GM23338 (cell line): ENCODE data around the gene TMEM238. TPM values are rescaled to one million over a fixed set of nuclear protein-coding genes. Genes with fewer than 3 reads are reported as not detected.

ENCODE experiments used
- ATAC-seq: fragments of 200-7000 bp; cut with Tn5 transposase; 3 replicates; pipeline ENCODE4 v1.9.1; 2020
- DNase-seq: peaks from one replicate; pipeline ENCODE4 v3.0.0-alpha.2; 2015; ENCODE audit warnings: low spot score
- H2AFZ ChIP-seq: fragments of 200-600 bp; sonication (generic); 2 replicates; pipeline ENCODE4 v1.8.0; 2016; ENCODE audit warnings: antibody characterized with exemption, mild to moderate bottlenecking, moderate library complexity
- H3F3A ChIP-seq: fragments of 200-600 bp; sonication (generic); replicated peaks from 2 replicates; pipeline ENCODE4 v1.8.0; 2017; ENCODE audit warnings: antibody characterized with exemption, mixed run types, low read depth
- H3K27ac ChIP-seq: fragments of 200-600 bp; sonication (generic); 2 replicates; pipeline ENCODE4 v1.6.1; 2016; ENCODE audit warnings: low read depth
- H3K27me3 ChIP-seq: fragments of 200-600 bp; sonication (generic); 2 replicates; pipeline ENCODE4 v1.8.0; 2016; ENCODE audit warnings: mild to moderate bottlenecking, mixed run types, moderate library complexity; ENCODE audit not compliant: insufficient read depth
- H3K36me3 ChIP-seq: fragments of 200-600 bp; sonication (generic); 2 replicates; pipeline ENCODE4 v1.8.0; 2016; ENCODE audit warnings: mild to moderate bottlenecking; ENCODE audit not compliant: insufficient read depth
- H3K4me1 ChIP-seq: fragments of 200-600 bp; sonication (generic); 2 replicates; pipeline ENCODE4 v1.8.0; 2016; ENCODE audit warnings: mild to moderate bottlenecking, moderate library complexity; ENCODE audit not compliant: insufficient read depth
- H3K4me2 ChIP-seq: fragments of 200-600 bp; sonication (generic); 2 replicates; pipeline ENCODE4 v1.7.1; 2017; ENCODE audit warnings: mixed run types
- H3K4me3 ChIP-seq: fragments of 200-600 bp; sonication (generic); 2 replicates; pipeline ENCODE4 v1.6.1; 2016; ENCODE audit warnings: mixed run types
- H3K79me2 ChIP-seq: fragments of 200-600 bp; sonication (generic); replicated peaks from 2 replicates; pipeline ENCODE4 v1.8.0; 2017; ENCODE audit warnings: mild to moderate bottlenecking; ENCODE audit not compliant: insufficient read depth
- H3K9me2 ChIP-seq: fragments of 200-600 bp; sonication (generic); 2 replicates; pipeline ENCODE4 v1.8.0; 2017; ENCODE audit not compliant: insufficient read depth
- H4K20me1 ChIP-seq: fragments of 200-600 bp; sonication (generic); replicated peaks from 2 replicates; pipeline ENCODE4 v1.8.0; 2017; ENCODE audit warnings: mild to moderate bottlenecking; ENCODE audit not compliant: insufficient read depth
- H3K27ac Mint-ChIP-seq: 2 replicates; pipeline ENCODE4 v1.8.0; 2020; ENCODE audit warnings: inconsistent platforms, mild to moderate bottlenecking, moderate library complexity, mixed read lengths
- H3K27me3 Mint-ChIP-seq: 3 replicates; pipeline ENCODE4 v1.8.0; 2022; ENCODE audit warnings: low read depth, mild to moderate bottlenecking, moderate library complexity, mixed read lengths, inconsistent platforms; ENCODE audit not compliant: insufficient read depth, poor library complexity
- H3K36me3 Mint-ChIP-seq: 3 replicates; pipeline ENCODE4 v1.8.0; 2021; ENCODE audit warnings: low read depth, mild to moderate bottlenecking, inconsistent platforms, moderate library complexity, mixed read lengths
- H3K4me1 Mint-ChIP-seq: 3 replicates; pipeline ENCODE4 v1.8.0; 2020; ENCODE audit warnings: mild to moderate bottlenecking, inconsistent platforms, mixed read lengths
- H3K4me3 Mint-ChIP-seq: 3 replicates; pipeline ENCODE4 v1.8.0; 2021; ENCODE audit warnings: moderate library complexity, mild to moderate bottlenecking, inconsistent platforms, mixed read lengths
- H3K9me3 Mint-ChIP-seq: 3 replicates; pipeline ENCODE4 v1.8.0; 2020; ENCODE audit warnings: moderate library complexity, mild to moderate bottlenecking, inconsistent platforms, mixed read lengths
- CREB1 ChIP-seq: fragments of 250-450 bp; sonication (Bioruptor Pico); IDR thresholded peaks from 2 replicates; pipeline ENCODE4 v1.5.0; 2020; ENCODE audit warnings: low read depth, mild to moderate bottlenecking, moderate library complexity
- ETS1 ChIP-seq: IDR thresholded peaks from 2 replicates; pipeline ENCODE4 v1.6.1; 2016; ENCODE audit warnings: antibody characterized with exemption
- EZH2 ChIP-seq: fragments of 200-600 bp; sonication (generic); IDR thresholded peaks from one replicate; pipeline ENCODE4 v1.8.0; 2017; ENCODE audit warnings: antibody characterized with exemption, mild to moderate bottlenecking, low read depth; ENCODE audit not compliant: unreplicated experiment
- EZH2phosphoT487 ChIP-seq: fragments of 200-600 bp; sonication (generic); IDR thresholded peaks from one replicate; pipeline ENCODE4 v1.8.1; 2018; ENCODE audit warnings: antibody characterized with exemption; ENCODE audit not compliant: unreplicated experiment
- JUNB ChIP-seq: IDR thresholded peaks from one replicate; pipeline ENCODE4 v1.6.1; 2016; ENCODE audit warnings: antibody characterized with exemption; ENCODE audit not compliant: unreplicated experiment
- NANOG ChIP-seq: IDR thresholded peaks from 2 replicates; pipeline ENCODE4 v1.6.1; 2016; ENCODE audit warnings: antibody characterized with exemption, borderline replicate concordance
- POLR2AphosphoS5 ChIP-seq: IDR thresholded peaks from 2 replicates; pipeline ENCODE4 v1.6.1; 2016; ENCODE audit warnings: antibody characterized with exemption, low read depth
- STAT1 ChIP-seq: IDR thresholded peaks from one replicate; pipeline ENCODE4 v1.6.1; 2016; ENCODE audit warnings: antibody characterized with exemption; ENCODE audit not compliant: unreplicated experiment
- ZNF114 ChIP-seq: fragments of 250-450 bp; sonication (Bioruptor Pico); IDR thresholded peaks from 2 replicates; pipeline ENCODE4 v1.5.0; 2020; ENCODE audit warnings: mild to moderate bottlenecking, moderate library complexity
- ZNF331 ChIP-seq: fragments of 250-450 bp; sonication (Bioruptor Pico); IDR thresholded peaks from 2 replicates; pipeline ENCODE4 v1.5.0; 2020; ENCODE audit warnings: low read depth, mild to moderate bottlenecking, moderate library complexity
- ZNF462 ChIP-seq: fragments of 250-450 bp; sonication (Bioruptor Pico); IDR thresholded peaks from 2 replicates; pipeline ENCODE4 v1.5.0; 2020; ENCODE audit warnings: mild to moderate bottlenecking, moderate library complexity
- polyA plus RNA-seq: library from polyadenylated mRNA; unstranded; fragments of >200 nt; fragmentation: Nextera tagmentation; extraction: Ambion mirVana; gene quantifications from 2 replicates; pipeline ENCODE4 v1.2.1, GENCODE V29; 2016
- total RNA-seq: library from RNA; depleted of rRNA; stranded (reverse); fragments of >200 nt; shearing (Covaris generic); gene quantifications from 2 replicates; pipeline ENCODE4 v1.2.3, GENCODE V29; 2014
- TF ChIP-seq, protein P1 (sequence below), 2 experiments: fragments of 200-600 bp in 1 of 2; sonication (generic) in 1 of 2; conservative IDR thresholded peaks; 2 replicates each; pipeline versions ENCODE4 v1.5.1 to v1.6.1; 2016 to 2017; ENCODE audit warnings: antibody characterized with exemption in 2 of 2, low read depth in 2 of 2, mild to moderate bottlenecking in 2 of 2, moderate library complexity in 1 of 2
- TF ChIP-seq, protein P2 (sequence below): IDR thresholded peaks from one replicate; pipeline ENCODE4 v1.6.1; 2018; ENCODE audit warnings: antibody characterized with exemption; ENCODE audit not compliant: unreplicated experiment

Gene TMEM238
- total and polyA plus RNA-seq, 2 experiments from 2014 or later = 0.55 to 7.5 TPM

GRCh38 chr19:55362990-55363716 lies 20.9 kb downstream of the TMEM238 start, which contains the start of gene GARIN5B:
TSS of gene GARIN5B (minus strand) at chr19:55363260. CDS start at chr19:55363066, 194 bp downstream.
- H3K36me3 Mint-ChIP-seq = no peaks in the 10 kb centered on the region
- peaks cover 13% of the 10 kb centered on the region; the same call in 2 of the 3 replicates for H3K4me1 Mint-ChIP-seq
- H3K27ac ChIP-seq = no peak within 1 kb of the TSS
- peaks cover 18% of the 10 kb centered on the region for H3K27me3 ChIP-seq
- H4K20me1 ChIP-seq = no peaks in the 10 kb centered on the region
- no peaks in the 10 kb centered on the region for H3K36me3 ChIP-seq
- H3K4me3 Mint-ChIP-seq = no peak within 1 kb of the TSS; the same call in 2 of the 3 replicates
- H3K4me3 ChIP-seq = no peak within 1 kb of the TSS
- H3K27me3 Mint-ChIP-seq = peaks cover 27% of the 10 kb centered on the region
- 0 out of 2 replicates have a peak within 1 kb of the TSS, but pooled peaks have one; percentile 20 for H3K4me2 ChIP-seq
- no peaks in the 10 kb centered on the region for H3K4me1 ChIP-seq
- H3K9me2 ChIP-seq = no peaks in the 10 kb centered on the region
- no peaks in the 10 kb centered on the region; the same call in 2 of the 3 replicates for H3K9me3 Mint-ChIP-seq
- no peaks in the 10 kb centered on the region for H3K79me2 ChIP-seq
- ATAC-seq (peak; percentile 54), DNase-seq (no peak)
- TF ChIP-seq ZNF331 (no peak), EZH2 (no peak), EZH2phosphoT487 (no peak), JUNB (no peak), CREB1 (CRISPR knock-in tag) (no peak), NANOG (no peak), STAT1 (no peak), POLR2AphosphoS5 (no peak), ETS1 (no peak), ZNF114 (CRISPR knock-in tag) (no peak), ZNF462 (CRISPR knock-in tag) (no peak)
- TF ChIP-seq, protein P1, sequence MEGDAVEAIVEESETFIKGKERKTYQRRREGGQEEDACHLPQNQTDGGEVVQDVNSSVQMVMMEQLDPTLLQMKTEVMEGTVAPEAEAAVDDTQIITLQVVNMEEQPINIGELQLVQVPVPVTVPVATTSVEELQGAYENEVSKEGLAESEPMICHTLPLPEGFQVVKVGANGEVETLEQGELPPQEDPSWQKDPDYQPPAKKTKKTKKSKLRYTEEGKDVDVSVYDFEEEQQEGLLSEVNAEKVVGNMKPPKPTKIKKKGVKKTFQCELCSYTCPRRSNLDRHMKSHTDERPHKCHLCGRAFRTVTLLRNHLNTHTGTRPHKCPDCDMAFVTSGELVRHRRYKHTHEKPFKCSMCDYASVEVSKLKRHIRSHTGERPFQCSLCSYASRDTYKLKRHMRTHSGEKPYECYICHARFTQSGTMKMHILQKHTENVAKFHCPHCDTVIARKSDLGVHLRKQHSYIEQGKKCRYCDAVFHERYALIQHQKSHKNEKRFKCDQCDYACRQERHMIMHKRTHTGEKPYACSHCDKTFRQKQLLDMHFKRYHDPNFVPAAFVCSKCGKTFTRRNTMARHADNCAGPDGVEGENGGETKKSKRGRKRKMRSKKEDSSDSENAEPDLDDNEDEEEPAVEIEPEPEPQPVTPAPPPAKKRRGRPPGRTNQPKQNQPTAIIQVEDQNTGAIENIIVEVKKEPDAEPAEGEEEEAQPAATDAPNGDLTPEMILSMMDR (conservative IDR thresholded peaks at IDR 0.05; ENCODE audit: low read depth in 2 of 2) = no peak
- TF ChIP-seq, protein P2, sequence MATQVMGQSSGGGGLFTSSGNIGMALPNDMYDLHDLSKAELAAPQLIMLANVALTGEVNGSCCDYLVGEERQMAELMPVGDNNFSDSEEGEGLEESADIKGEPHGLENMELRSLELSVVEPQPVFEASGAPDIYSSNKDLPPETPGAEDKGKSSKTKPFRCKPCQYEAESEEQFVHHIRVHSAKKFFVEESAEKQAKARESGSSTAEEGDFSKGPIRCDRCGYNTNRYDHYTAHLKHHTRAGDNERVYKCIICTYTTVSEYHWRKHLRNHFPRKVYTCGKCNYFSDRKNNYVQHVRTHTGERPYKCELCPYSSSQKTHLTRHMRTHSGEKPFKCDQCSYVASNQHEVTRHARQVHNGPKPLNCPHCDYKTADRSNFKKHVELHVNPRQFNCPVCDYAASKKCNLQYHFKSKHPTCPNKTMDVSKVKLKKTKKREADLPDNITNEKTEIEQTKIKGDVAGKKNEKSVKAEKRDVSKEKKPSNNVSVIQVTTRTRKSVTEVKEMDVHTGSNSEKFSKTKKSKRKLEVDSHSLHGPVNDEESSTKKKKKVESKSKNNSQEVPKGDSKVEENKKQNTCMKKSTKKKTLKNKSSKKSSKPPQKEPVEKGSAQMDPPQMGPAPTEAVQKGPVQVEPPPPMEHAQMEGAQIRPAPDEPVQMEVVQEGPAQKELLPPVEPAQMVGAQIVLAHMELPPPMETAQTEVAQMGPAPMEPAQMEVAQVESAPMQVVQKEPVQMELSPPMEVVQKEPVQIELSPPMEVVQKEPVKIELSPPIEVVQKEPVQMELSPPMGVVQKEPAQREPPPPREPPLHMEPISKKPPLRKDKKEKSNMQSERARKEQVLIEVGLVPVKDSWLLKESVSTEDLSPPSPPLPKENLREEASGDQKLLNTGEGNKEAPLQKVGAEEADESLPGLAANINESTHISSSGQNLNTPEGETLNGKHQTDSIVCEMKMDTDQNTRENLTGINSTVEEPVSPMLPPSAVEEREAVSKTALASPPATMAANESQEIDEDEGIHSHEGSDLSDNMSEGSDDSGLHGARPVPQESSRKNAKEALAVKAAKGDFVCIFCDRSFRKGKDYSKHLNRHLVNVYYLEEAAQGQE = no peak
- H3F3A ChIP-seq = no peaks in the 10 kb centered on the region; the same call in 1 of the 2 replicates
- H2AFZ ChIP-seq = peak within 1 kb of the TSS; percentile 43; the same call in 1 of the 2 replicates
- H3K27ac Mint-ChIP-seq = no peak within 1 kb of the TSS
